Smooth muscle cell (in vitro differentiated cells): ENCODE measurements around the gene HEPACAM. TPM values are rescaled to one million over a fixed set of nuclear protein-coding genes. Genes with fewer than 3 reads are reported as not detected.

Source experiments
- DNase-seq: peaks from one replicate; lab custom pipeline; 2025; ENCODE audit not compliant: unreplicated experiment; lab: John Stamatoyannopoulos, UW
- H2AFZ ChIP-seq: fragments of 200-600 bp; sonication (generic); 2 replicates; pipeline ENCODE4 v1.6.0; 2016; ENCODE audit warnings: antibody characterized with exemption, low read depth, mild to moderate bottlenecking
- H3F3A ChIP-seq: fragments of 200-600 bp; sonication (generic); 2 replicates; pipeline ENCODE4 v1.6.0; 2017; ENCODE audit warnings: antibody characterized with exemption, low read depth
- H3K27ac ChIP-seq: fragments of 200-600 bp; sonication (generic); 2 replicates; pipeline ENCODE4 v1.5.1; 2016; ENCODE audit warnings: low read depth, mild to moderate bottlenecking
- H3K27me3 ChIP-seq: fragments of 200-600 bp; sonication (generic); 2 replicates; pipeline ENCODE4 v1.6.1; 2016; ENCODE audit warnings: low read depth, mild to moderate bottlenecking
- H3K36me3 ChIP-seq: fragments of 200-600 bp; sonication (generic); 2 replicates; pipeline ENCODE4 v1.5.1; 2016; ENCODE audit warnings: low read depth
- H3K4me1 ChIP-seq: fragments of 200-600 bp; sonication (generic); 2 replicates; pipeline ENCODE4 v1.5.1; 2016; ENCODE audit warnings: low read depth
- H3K4me2 ChIP-seq: fragments of 200-600 bp; sonication (generic); 2 replicates; pipeline ENCODE4 v1.6.0; 2016; ENCODE audit warnings: mild to moderate bottlenecking
- H3K4me3 ChIP-seq: fragments of 200-600 bp; sonication (generic); 2 replicates; pipeline ENCODE4 v1.5.1; 2016; ENCODE audit warnings: mild to moderate bottlenecking
- H3K79me2 ChIP-seq: fragments of 200-600 bp; sonication (generic); 2 replicates; pipeline ENCODE4 v1.6.0; 2016; ENCODE audit warnings: low read depth, mild to moderate bottlenecking
- H3K9ac ChIP-seq: fragments of 200-600 bp; sonication (generic); 2 replicates; pipeline ENCODE4 v1.6.0; 2016; ENCODE audit warnings: low read depth
- H3K9me3 ChIP-seq: fragments of 200-600 bp; sonication (generic); replicated peaks from 2 replicates; pipeline ENCODE4 v1.5.1; 2016; ENCODE audit warnings: low read depth
- H4K20me1 ChIP-seq: fragments of 200-600 bp; sonication (generic); 2 replicates; pipeline ENCODE4 v1.6.0; 2016; ENCODE audit warnings: low read depth
- WGBS: methylation state at CpG from one replicate; pipeline ENCODE4 v1.1.7; 2016; ENCODE audit warnings: low lambda C conversion rate; 5-methylcytosine and 5-hydroxymethylcytosine counted together
- polyA plus RNA-seq: library from polyadenylated mRNA; unstranded; fragments of >200 nt; fragmentation: Nextera tagmentation; extraction: Ambion mirVana; gene quantifications from 2 replicates; pipeline ENCODE4 v1.2.1, GENCODE V29; 2016
- total RNA-seq: library from RNA; depleted of rRNA; stranded (reverse); fragments of >200 nt; gene quantifications from 2 replicates; pipeline ENCODE4 v1.2.3, GENCODE V29; 2014
- TF ChIP-seq, protein P1 (sequence below): fragments of 200-600 bp; sonication (generic); IDR thresholded peaks from 2 replicates; pipeline ENCODE4 v1.5.1; 2017; ENCODE audit warnings: borderline replicate concordance, mild to moderate bottlenecking, antibody characterized with exemption; ENCODE audit not compliant: insufficient read depth, poor library complexity, severe bottlenecking

Gene HEPACAM, protein sequence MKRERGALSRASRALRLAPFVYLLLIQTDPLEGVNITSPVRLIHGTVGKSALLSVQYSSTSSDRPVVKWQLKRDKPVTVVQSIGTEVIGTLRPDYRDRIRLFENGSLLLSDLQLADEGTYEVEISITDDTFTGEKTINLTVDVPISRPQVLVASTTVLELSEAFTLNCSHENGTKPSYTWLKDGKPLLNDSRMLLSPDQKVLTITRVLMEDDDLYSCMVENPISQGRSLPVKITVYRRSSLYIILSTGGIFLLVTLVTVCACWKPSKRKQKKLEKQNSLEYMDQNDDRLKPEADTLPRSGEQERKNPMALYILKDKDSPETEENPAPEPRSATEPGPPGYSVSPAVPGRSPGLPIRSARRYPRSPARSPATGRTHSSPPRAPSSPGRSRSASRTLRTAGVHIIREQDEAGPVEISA
- total RNA-seq (not detected in 2 replicates), polyA plus RNA-seq (not detected in 2 replicates)

DNA sequence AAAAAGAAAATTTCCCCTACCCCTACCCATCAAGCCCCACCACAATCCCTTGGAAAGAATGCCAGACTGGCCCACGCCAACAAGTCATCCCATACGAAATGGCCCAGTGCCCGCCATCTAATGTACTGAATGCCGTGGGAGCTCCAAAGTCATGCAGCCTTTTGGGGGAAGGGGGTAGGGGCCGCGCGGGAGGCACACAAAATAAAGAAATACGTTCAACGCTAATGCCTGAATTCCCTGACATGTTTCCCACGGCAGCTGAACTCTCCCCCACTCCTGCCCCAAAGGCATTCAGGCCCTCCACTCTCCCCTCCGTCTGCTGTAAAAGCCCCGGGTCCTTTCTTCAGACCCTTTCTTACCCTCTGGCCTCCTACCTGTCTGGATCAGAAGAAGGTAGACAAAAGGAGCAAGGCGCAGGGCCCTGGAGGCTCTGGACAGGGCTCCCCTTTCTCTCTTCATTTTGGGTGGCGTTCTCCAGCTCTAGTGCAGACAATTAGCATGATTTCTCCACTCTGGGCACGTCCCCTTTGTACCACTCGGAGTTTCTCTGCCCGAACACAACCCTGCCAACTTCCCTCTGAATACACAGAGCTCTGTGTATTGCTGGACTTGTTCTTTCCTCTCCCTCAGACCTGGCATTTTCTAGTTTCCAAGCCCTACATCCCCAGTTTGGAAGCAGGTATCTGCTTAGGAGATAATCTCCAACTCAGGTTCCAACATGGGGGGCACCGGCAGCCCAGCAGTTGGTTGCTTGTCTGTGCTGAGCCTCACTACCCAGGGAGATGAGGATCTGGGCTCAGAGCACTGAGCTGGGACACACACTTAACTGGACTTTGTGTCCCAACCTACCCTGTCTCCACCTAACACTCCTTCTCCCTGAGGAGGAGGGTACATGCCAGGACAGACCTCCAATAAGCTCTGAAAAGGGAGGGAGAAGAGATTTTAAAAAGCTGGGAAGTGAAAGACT, at the start of gene HEPACAM:
Gene HEPACAM (minus strand): TSS at position 500 of the 967 bp plus-strand sequence. CDS start 41 bp downstream, at position 459.
- Histone ChIP-seq H3K79me2 (no peaks in the 10 kb centered on the region), H3K9me3 (no peaks in the 10 kb centered on the region), H3K27me3 (peaks cover 13% of the 10 kb centered on the region), H2AFZ (no peak within 1 kb of the TSS), H3K4me3 (no peak within 1 kb of the TSS), H3K27ac (no peak within 1 kb of the TSS), H4K20me1 (no peaks in the 10 kb centered on the region), H3F3A (no peaks in the 10 kb centered on the region), H3K36me3 (no peaks in the 10 kb centered on the region), H3K4me2 (no peak within 1 kb of the TSS), H3K9ac (no peak within 1 kb of the TSS), H3K4me1 (peaks cover 18% of the 10 kb centered on the region)
- 91% methylated on average over 18 of the region's 18 CpGs for WGBS
- TF ChIP-seq, protein P1, sequence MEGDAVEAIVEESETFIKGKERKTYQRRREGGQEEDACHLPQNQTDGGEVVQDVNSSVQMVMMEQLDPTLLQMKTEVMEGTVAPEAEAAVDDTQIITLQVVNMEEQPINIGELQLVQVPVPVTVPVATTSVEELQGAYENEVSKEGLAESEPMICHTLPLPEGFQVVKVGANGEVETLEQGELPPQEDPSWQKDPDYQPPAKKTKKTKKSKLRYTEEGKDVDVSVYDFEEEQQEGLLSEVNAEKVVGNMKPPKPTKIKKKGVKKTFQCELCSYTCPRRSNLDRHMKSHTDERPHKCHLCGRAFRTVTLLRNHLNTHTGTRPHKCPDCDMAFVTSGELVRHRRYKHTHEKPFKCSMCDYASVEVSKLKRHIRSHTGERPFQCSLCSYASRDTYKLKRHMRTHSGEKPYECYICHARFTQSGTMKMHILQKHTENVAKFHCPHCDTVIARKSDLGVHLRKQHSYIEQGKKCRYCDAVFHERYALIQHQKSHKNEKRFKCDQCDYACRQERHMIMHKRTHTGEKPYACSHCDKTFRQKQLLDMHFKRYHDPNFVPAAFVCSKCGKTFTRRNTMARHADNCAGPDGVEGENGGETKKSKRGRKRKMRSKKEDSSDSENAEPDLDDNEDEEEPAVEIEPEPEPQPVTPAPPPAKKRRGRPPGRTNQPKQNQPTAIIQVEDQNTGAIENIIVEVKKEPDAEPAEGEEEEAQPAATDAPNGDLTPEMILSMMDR, result no peak
- DNase-seq, result no peak

DNA sequence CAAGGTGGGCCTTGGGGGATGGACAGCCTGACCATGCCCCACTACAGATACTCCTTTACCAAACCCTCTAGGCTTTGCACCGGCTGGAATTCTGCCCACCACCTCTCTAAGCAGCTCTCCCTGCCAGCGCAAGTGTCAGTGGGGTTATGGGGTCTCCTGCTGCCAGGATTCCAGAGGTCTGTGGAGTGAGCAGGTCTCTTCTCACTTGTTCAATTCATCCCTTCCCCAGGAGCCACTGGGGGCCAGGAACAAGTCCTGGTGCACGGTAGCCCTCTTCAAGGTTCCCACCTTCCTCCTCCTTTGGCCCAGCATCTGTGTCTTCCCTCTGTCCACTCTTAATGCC, 48.6 kb upstream of the HEPACAM start:
- 92% methylated on average over 3 of the region's 3 CpGs for WGBS
- Histone ChIP-seq H3K9ac (no peak overlapping the region), H3K4me2 (no peak overlapping the region), H3K4me1 (no peaks in the 10 kb centered on the region), H3K4me3 (no peak overlapping the region), H3K9me3 (no peaks in the 10 kb centered on the region), H2AFZ (no peak overlapping the region), H3F3A (no peaks in the 10 kb centered on the region), H4K20me1 (no peaks in the 10 kb centered on the region), H3K36me3 (no peaks in the 10 kb centered on the region), H3K79me2 (no peaks in the 10 kb centered on the region), H3K27ac (no peak overlapping the region), H3K27me3 (no peaks in the 10 kb centered on the region)
- TF ChIP-seq, protein P1, result no peak
- DNase-seq, result no peak

DNA sequence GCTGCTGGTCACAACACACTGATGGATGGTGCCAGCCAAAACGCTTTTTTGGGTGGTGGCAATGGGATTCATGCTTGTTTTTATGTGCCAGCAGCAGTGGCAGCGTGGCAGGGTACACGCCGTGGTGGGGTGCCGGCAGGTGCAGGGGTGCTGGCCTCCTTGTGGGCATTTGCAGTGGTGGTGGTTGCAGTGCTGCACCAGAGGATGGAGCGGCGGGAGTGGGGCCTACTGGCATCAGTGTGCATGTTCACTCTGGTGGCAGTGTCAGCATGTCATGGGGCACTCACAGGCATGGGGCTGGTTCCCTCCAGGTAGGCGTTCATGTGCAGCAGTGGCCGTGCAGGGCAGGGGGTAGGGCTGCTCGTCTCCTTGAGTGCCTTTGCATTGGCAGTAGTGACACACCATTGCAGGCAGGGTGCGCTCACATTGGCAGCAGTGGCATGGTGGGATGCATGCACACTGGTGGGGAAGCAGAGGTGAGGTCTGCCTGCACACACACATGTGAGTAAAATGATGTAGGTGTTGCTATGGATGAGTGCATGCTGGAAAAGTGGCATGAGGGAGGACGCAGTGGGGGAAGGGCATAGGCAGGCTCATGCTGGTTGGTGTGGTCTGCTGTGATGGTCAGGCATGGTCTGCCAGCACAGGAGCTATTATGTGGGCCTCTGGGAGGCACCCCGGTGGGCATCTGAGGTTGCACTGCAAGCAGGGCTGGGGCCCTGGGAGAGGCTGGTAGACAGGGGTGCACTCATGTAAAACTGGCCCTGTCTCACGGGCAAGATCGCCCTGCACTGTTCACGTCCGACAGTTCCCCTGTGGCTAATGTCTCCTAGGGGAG, 48.0 kb upstream of the HEPACAM start:
- Histone ChIP-seq H3K36me3 (no peaks in the 10 kb centered on the region), H3K9ac (no peak overlapping the region), H3K27me3 (no peaks in the 10 kb centered on the region), H3K4me3 (no peak overlapping the region), H3K4me2 (no peak overlapping the region), H3F3A (no peaks in the 10 kb centered on the region), H4K20me1 (no peaks in the 10 kb centered on the region), H2AFZ (no peak overlapping the region), H3K9me3 (no peaks in the 10 kb centered on the region), H3K4me1 (no peaks in the 10 kb centered on the region), H3K79me2 (no peaks in the 10 kb centered on the region), H3K27ac (no peak overlapping the region)
- DNase-seq, result no peak
- WGBS, result 95% methylated on average over 17 of the region's 17 CpGs
- TF ChIP-seq, protein P1, result no peak
